ENCODE measurements around the gene FSD2. TPM values are rescaled to one million over a fixed set of nuclear protein-coding genes. Genes with fewer than 3 reads are reported as not detected.
"Not testable (repeated sequence)": the region's sequence is repeated elsewhere in the genome, so short reads cannot be mapped to it uniquely, and the experiment has no call there.

Gene FSD2
- total RNA-seq, 1 donor from 2014 or later: 0.09 TPM

DNA sequence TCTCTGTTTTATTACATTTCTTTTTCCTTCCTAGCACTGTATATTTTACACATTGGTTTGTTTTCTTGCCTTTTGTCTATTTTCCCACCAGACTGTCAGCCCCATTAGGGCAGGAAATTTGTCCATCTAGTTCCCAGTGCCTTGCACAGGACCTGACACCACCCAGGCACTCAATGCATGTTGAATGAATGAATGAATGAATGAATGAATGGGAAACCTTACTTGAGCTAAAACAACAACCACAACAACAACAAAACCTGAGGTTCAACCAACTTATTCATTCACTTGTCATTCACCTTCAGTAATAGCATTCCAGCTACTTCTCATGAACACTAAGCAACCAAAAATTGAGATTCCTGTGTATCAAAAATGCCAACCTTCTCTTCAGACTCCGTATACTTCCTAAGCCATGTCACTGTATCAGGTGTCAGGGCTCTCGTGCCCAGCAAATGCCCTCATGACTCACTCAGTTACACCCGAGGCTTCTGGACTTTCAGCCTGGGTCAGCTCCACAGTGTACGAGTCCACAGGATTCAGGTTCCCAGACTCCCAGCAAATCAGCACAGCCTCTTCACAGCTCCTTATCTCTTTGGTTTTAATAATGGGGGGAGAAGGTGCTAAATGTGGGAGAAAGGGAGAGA is 37.3 kb downstream of the FSD2 start:
- Histone ChIP-seq H3K9me3 (ENCODE audit: insufficient read depth, low read depth, low read length) (no peaks in the 10 kb centered on the region), H3K4me2 (ENCODE audit: low read length) (no peak overlapping the region), H3K36me3 (ENCODE audit: insufficient read depth, low read length) (peaks cover 2% of the 10 kb centered on the region), H3K4me3 (ENCODE audit: insufficient read depth, low read depth, low read length) (no peak overlapping the region), H3K27me3 (ENCODE audit: insufficient read depth, low read length) (peaks cover 2% of the 10 kb centered on the region), H3K9ac (ENCODE audit: low read length) (no peak overlapping the region), H3K4me1 (ENCODE audit: insufficient read depth, low read length) (no peaks in the 10 kb centered on the region), H4K20me1 (ENCODE audit: insufficient read depth, low read length) (peaks cover 9% of the 10 kb centered on the region), H3K27ac (ENCODE audit: low read depth, low read length) (no peak overlapping the region), H2AFZ (ENCODE audit: low read depth, low read length) (no peak overlapping the region), H3K79me2 (ENCODE audit: insufficient read depth, low read length) (no peaks in the 10 kb centered on the region)
- H3K4me1 Mint-ChIP-seq (ENCODE audit: low read depth, unreplicated experiment): peaks cover 2% of the 10 kb centered on the region
- H3K4me3 Mint-ChIP-seq (ENCODE audit: unreplicated experiment): no peak overlapping the region
- FAIRE-seq (no peak), DNase-seq (ENCODE audit: low read depth) (no peak)
- no peak for TF ChIP-seq EZH2 (IDR thresholded peaks at IDR 0.05; ENCODE audit: insufficient read depth, low read length)
- no peak for TF ChIP-seq CTCF (IDR thresholded peaks at IDR 0.05; ENCODE audit: insufficient read depth, low read depth, low read length)
- H3K36me3 Mint-ChIP-seq (ENCODE audit: low read depth, unreplicated experiment): peaks cover 26% of the 10 kb centered on the region
- peaks cover 2% of the 10 kb centered on the region for H3K27me3 Mint-ChIP-seq (ENCODE audit: low read depth, unreplicated experiment)
- no peak overlapping the region for H3K27ac Mint-ChIP-seq (ENCODE audit: unreplicated experiment)
- no peaks in the 10 kb centered on the region for H3K9me3 Mint-ChIP-seq (ENCODE audit: unreplicated experiment)

- H3K27me3 Mint-ChIP-seq (ENCODE audit: low read depth, unreplicated experiment): no peaks in the 10 kb centered on the region
- no peak for FAIRE-seq
- no peak for TF ChIP-seq CTCF (IDR thresholded peaks at IDR 0.05; ENCODE audit: insufficient read depth, low read depth, low read length)
- no peak for TF ChIP-seq EZH2 (IDR thresholded peaks at IDR 0.05; ENCODE audit: insufficient read depth, low read length)
These were observed 38.6 kb downstream of the FSD2 start for GRCh38 chr15:82767163-82767829.

DNA sequence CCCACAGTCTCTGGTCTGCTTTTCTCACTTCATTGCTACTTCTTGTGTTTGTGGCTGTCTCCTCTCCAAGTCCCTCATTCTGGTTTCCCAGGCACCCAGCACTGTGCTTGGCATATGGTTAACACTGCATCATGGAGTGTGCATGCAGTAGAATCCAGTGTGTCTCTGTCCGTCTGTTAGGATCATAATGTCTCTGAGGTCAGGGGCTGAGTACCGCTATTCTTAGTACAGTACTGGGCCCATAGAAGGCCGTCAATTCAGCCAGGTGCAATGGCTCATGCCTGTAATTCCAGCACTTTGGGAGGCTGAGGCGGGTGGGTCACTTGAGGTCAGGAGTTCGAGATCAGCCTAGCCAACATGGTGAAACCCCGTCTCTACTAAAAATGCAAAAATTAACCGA is 39.7 kb downstream of the FSD2 start:
- not testable (repeated sequence) for H3K4me1 Mint-ChIP-seq (ENCODE audit: low read depth, unreplicated experiment); H3K4me3 Mint-ChIP-seq (ENCODE audit: unreplicated experiment); H3K4me1 ChIP-seq (ENCODE audit: insufficient read depth, low read length); H3K9me3 ChIP-seq (ENCODE audit: insufficient read depth, low read depth, low read length); H3K4me3 ChIP-seq (ENCODE audit: insufficient read depth, low read depth, low read length); FAIRE-seq; H2AFZ ChIP-seq (ENCODE audit: low read depth, low read length); H3K27me3 Mint-ChIP-seq (ENCODE audit: low read depth, unreplicated experiment); H3K27ac ChIP-seq (ENCODE audit: low read depth, low read length); H3K36me3 ChIP-seq (ENCODE audit: insufficient read depth, low read length); H3K9ac ChIP-seq (ENCODE audit: low read length); H3K9me3 Mint-ChIP-seq (ENCODE audit: unreplicated experiment); H3K79me2 ChIP-seq (ENCODE audit: insufficient read depth, low read length); H3K27me3 ChIP-seq (ENCODE audit: insufficient read depth, low read length); H3K4me2 ChIP-seq (ENCODE audit: low read length); DNase-seq (ENCODE audit: low read depth); H3K27ac Mint-ChIP-seq (ENCODE audit: unreplicated experiment)
- peaks cover 29% of the 10 kb centered on the region for H3K36me3 Mint-ChIP-seq (ENCODE audit: low read depth, unreplicated experiment)
- H4K20me1 ChIP-seq (ENCODE audit: insufficient read depth, low read length): peaks cover 13% of the 10 kb centered on the region

More at GRCh38 chr15:82767163-82767829, 38.6 kb downstream of the FSD2 start:
- Histone ChIP-seq H3K79me2 (ENCODE audit: insufficient read depth, low read length) (no peaks in the 10 kb centered on the region), H3K4me1 (ENCODE audit: insufficient read depth, low read length) (no peaks in the 10 kb centered on the region), H3K9ac (ENCODE audit: low read length) (no peak overlapping the region), H2AFZ (ENCODE audit: low read depth, low read length) (no peak overlapping the region), H3K27me3 (ENCODE audit: insufficient read depth, low read length) (no peaks in the 10 kb centered on the region), H3K36me3 (ENCODE audit: insufficient read depth, low read length) (peaks cover 3% of the 10 kb centered on the region), H3K4me2 (ENCODE audit: low read length) (no peak overlapping the region), H3K27ac (ENCODE audit: low read depth, low read length) (no peak overlapping the region), H3K9me3 (ENCODE audit: insufficient read depth, low read depth, low read length) (no peaks in the 10 kb centered on the region), H3K4me3 (ENCODE audit: insufficient read depth, low read depth, low read length) (no peak overlapping the region), H4K20me1 (ENCODE audit: insufficient read depth, low read length) (peaks cover 9% of the 10 kb centered on the region)
- no peak overlapping the region for H3K27ac Mint-ChIP-seq (ENCODE audit: unreplicated experiment)
- peaks cover 28% of the 10 kb centered on the region for H3K36me3 Mint-ChIP-seq (ENCODE audit: low read depth, unreplicated experiment)
- DNase-seq (ENCODE audit: low read depth): no peak
- peaks cover 2% of the 10 kb centered on the region for H3K4me1 Mint-ChIP-seq (ENCODE audit: low read depth, unreplicated experiment)
- no peaks in the 10 kb centered on the region for H3K9me3 Mint-ChIP-seq (ENCODE audit: unreplicated experiment)
- peak overlapping the region; percentile 16 for H3K4me3 Mint-ChIP-seq (ENCODE audit: unreplicated experiment)
